Neuron (in vitro differentiated cells): Measurements from ENCODE around the gene PPIG.
A peak's percentile ranks its signal among the peaks of the same experiment; 100 is the strongest.
"Not testable (repeated sequence)": the region's sequence is repeated elsewhere in the genome, so short reads cannot be mapped to it uniquely, and the experiment has no call there.

Experiments
- H2AFZ ChIP-seq: one replicate; pipeline ENCODE4 v1.6.1; 2013; ENCODE audit warnings: low read depth, mild to moderate bottlenecking, inconsistent platforms, low read length, moderate library complexity
- H3K27me3 ChIP-seq: one replicate; pipeline ENCODE4 v1.6.1; 2013; ENCODE audit warnings: low read length; ENCODE audit not compliant: insufficient read depth
- H3K36me3 ChIP-seq: one replicate; pipeline ENCODE4 v1.6.1; 2013; ENCODE audit warnings: low read length; ENCODE audit not compliant: insufficient read depth
- H3K4me1 ChIP-seq: one replicate; pipeline ENCODE4 v1.6.1; 2013; ENCODE audit warnings: low read length; ENCODE audit not compliant: insufficient read depth
- H3K4me3 ChIP-seq: 2 replicates; pipeline ENCODE4 v1.5.1; 2013; ENCODE audit warnings: mild to moderate bottlenecking, low read length, moderate library complexity
- H3K9me3 ChIP-seq: one replicate; pipeline ENCODE4 v1.6.1; 2013; ENCODE audit warnings: low read length

PPIG gene

GRCh38 chr2:169573160-169573973 lies 10.8 kb upstream of the PPIG start, which contains the start of gene FASTKD1:
Gene FASTKD1 (minus strand): TSS chr2:169573865. CDS start chr2:169572029, 1,836 bp downstream.
- H2AFZ ChIP-seq: peak within 1 kb of the TSS; percentile 86
- H3K9me3 ChIP-seq: no peaks in the 10 kb centered on the region
- H3K27me3 ChIP-seq: no peaks in the 10 kb centered on the region
- H3K4me3 ChIP-seq: peak within 1 kb of the TSS; percentile 77
- peaks cover 7% of the 10 kb centered on the region for H3K4me1 ChIP-seq
- no peaks in the 10 kb centered on the region for H3K36me3 ChIP-seq

DNA sequence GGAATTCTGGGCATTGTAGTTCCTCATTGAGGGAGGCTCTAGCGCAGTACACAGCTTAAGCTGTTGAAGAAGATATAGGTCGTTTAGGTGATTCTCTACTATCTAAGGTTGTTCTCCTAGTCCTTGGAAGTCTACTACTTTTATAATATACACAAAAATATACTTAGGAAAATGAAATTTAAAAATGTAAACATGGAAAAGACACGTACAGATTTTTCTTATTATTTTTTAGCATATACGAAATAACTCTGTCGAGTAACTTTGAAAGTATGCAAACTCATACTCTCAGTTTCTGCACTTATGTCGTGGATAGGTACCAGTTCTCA lies 10.2 kb upstream of the PPIG start:
- H3K36me3 ChIP-seq: no peaks in the 10 kb centered on the region
- H3K4me3 ChIP-seq: peak overlapping the region; percentile 77
- H3K9me3 ChIP-seq: no peaks in the 10 kb centered on the region
- no peaks in the 10 kb centered on the region for H3K27me3 ChIP-seq
- H2AFZ ChIP-seq: no peak overlapping the region
- peaks cover 7% of the 10 kb centered on the region for H3K4me1 ChIP-seq

DNA sequence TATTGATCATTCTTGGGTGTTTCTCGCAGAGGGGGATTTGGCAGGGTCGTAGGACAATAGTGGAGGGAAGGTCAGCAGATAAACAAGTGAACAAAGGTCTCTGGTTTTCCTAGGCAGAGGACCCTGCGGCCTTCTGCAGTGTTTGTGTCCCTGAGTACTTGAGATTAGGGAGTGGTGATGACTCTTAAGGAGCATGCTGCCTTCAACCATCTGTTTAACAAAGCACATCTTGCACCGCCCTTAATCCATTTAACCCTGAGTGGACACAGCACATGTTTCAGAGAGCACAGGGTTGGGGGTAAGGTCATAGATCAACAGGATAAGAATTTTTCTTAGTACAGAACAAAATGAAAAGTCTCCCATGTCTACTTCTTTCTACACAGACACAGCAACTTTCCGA lies 9.6 kb upstream of the PPIG start:
- not testable (repeated sequence) for H3K4me1 ChIP-seq, H2AFZ ChIP-seq, H3K4me3 ChIP-seq, H3K36me3 ChIP-seq, H3K9me3 ChIP-seq, H3K27me3 ChIP-seq

- H3K36me3 ChIP-seq, H2AFZ ChIP-seq, H3K27me3 ChIP-seq, H3K4me1 ChIP-seq, H3K4me3 ChIP-seq, H3K9me3 ChIP-seq: not testable (repeated sequence)
These were observed 8.9 kb upstream of the PPIG start for GRCh38 chr2:169575264-169575663.

DNA sequence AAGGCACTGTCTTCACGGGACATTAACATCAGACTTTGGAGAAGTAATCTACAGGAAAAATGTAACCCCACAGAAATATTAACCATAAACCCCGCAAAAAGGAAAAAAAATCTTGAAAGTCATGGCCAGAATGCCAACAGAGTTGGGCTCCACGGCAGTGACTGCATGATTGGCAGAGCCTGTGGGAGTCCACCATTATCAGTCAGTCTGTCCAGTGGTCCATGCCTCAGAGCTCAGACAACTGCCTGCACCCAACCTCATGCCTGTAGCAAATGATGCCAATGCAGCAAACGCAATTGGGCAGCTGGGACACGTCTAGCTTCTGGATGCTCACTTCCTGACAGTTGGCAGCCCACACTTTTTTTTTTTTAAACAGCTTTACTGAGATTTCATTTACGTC lies 5.1 kb upstream of the PPIG start:
- Histone ChIP-seq H3K36me3 (no peaks in the 10 kb centered on the region), H2AFZ (no peak overlapping the region), H3K4me3 (no peak overlapping the region), H3K9me3 (no peaks in the 10 kb centered on the region), H3K27me3 (no peaks in the 10 kb centered on the region), H3K4me1 (no peaks in the 10 kb centered on the region)

GRCh38 chr2:169582552-169583266 lies 1.4 kb upstream of the PPIG start:
- H3K9me3 ChIP-seq, H3K4me3 ChIP-seq, H2AFZ ChIP-seq, H3K36me3 ChIP-seq, H3K27me3 ChIP-seq: not testable (repeated sequence)
- H3K4me1 ChIP-seq: peaks cover 10% of the 10 kb centered on the region

DNA sequence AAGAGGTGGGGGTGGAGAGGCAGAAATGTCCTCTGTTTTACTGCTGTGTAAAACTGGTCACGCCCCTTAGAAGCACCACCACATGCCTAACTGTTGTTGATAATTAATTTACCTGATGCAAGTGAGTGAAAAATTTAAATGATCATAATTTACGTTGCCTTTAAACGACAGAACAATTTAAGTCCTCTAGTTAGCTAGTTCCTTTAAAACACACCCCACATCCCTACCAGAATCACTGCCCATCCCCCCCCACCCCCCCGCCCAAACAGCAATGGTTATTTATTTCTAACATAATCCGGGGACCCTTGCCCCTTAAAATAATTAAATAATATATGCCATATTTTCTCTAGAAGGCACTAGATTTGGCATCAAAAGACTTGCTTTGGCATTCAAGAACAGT lies 633 bp upstream of the PPIG start:
- Histone ChIP-seq H3K9me3 (no peaks in the 10 kb centered on the region), H2AFZ (peak overlapping the region; percentile 88), H3K36me3 (no peaks in the 10 kb centered on the region), H3K4me1 (peaks cover 10% of the 10 kb centered on the region), H3K4me3 (peak overlapping the region; percentile 80), H3K27me3 (no peaks in the 10 kb centered on the region)

GRCh38 chr2:169585673-169586072 lies 1.5 kb downstream of the PPIG start:
- H3K4me3 ChIP-seq: peak overlapping the region; percentile 80
- H3K4me1 ChIP-seq: peaks cover 10% of the 10 kb centered on the region
- no peaks in the 10 kb centered on the region for H3K9me3 ChIP-seq
- H2AFZ ChIP-seq: no peak overlapping the region
- no peaks in the 10 kb centered on the region for H3K27me3 ChIP-seq
- H3K36me3 ChIP-seq: no peaks in the 10 kb centered on the region

DNA sequence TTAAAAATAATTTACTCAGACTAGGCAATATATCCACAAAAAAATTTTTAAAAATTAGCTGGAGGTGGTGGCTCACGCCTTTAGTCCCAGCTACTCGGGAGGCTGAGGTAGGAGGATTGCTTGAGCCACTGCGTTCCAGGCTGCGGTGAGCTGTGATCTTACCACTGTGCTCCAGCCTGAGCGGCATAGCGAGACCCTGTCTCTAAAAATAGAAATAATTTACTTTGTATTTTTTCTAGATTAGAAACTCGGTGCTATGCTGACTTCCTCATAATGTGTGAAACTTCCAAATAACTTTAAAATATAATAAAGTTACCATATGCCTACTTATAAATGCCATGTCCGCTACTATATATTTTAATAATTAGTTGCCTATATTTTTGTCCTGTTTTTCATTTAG lies 6.7 kb downstream of the PPIG start:
- Histone ChIP-seq H3K4me3 (no peak overlapping the region), H3K9me3 (no peaks in the 10 kb centered on the region), H2AFZ (no peak overlapping the region), H3K27me3 (no peaks in the 10 kb centered on the region), H3K4me1 (peaks cover 8% of the 10 kb centered on the region), H3K36me3 (no peaks in the 10 kb centered on the region)

DNA sequence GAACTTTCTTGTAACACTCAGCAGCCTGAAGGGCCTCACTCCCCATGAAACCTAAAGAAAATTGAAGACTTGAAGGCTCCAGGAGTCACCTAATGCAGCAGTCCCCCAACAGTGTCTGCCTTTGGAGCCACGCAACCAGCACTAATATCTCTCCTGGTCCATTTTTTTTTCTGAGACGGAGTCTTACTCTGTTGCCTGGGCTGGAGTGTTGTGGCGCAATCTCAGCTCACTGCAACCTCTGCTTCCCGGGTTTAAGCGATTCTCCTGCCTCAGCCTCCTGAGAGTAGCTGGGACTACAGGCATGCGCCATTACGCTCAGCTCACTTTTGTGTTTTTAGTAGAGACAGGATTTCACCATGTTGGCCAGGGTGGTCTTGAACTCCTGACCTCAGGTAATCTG lies 12.4 kb downstream of the PPIG start:
- not testable (repeated sequence) for H3K36me3 ChIP-seq, H2AFZ ChIP-seq, H3K4me3 ChIP-seq, H3K9me3 ChIP-seq, H3K4me1 ChIP-seq, H3K27me3 ChIP-seq

DNA sequence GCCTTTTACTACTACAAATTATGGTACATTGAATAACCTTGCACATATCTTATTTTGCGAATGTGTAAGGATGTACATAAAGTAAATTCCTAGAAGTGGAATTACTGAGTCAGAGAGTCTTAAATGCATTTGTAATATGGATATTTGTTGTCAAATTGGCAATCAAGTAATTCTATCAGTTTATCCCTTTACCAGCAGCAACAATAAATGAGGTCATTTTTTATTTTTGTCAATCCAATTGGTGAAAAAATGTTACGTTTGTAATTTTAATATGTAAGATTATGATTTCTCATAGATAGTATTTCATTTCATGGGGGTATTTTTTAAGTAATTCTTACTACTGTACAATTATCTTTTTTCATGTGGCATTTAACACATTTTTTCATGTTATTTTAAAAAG lies 14.8 kb downstream of the PPIG start:
- no peaks in the 10 kb centered on the region for H3K9me3 ChIP-seq
- H3K4me3 ChIP-seq: no peak overlapping the region
- H3K36me3 ChIP-seq: peaks cover 6% of the 10 kb centered on the region
- H3K4me1 ChIP-seq: no peaks in the 10 kb centered on the region
- no peak overlapping the region for H2AFZ ChIP-seq
- no peaks in the 10 kb centered on the region for H3K27me3 ChIP-seq

DNA sequence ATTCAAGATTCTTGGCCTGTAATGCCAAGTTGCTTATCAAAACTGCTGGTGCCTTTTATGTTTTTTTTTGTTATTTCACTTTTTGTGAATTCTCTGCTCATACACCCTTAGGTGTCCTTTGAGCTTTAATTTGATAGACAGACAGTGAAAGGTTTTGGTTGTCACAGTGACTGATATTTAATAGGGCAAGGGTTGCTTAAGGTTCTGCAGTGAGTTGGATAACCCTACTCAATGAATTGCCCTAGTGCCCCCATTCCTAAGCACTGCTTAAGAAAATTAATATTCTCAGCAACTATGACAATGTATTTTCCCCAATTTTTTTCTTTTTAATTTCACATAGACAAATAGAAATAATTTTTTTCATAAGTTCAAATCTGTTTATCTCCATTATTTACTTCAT lies 15.4 kb downstream of the PPIG start:
- Histone ChIP-seq H3K27me3 (no peaks in the 10 kb centered on the region), H3K9me3 (no peaks in the 10 kb centered on the region), H3K4me3 (no peak overlapping the region), H2AFZ (no peak overlapping the region), H3K4me1 (no peaks in the 10 kb centered on the region), H3K36me3 (peaks cover 11% of the 10 kb centered on the region)

DNA sequence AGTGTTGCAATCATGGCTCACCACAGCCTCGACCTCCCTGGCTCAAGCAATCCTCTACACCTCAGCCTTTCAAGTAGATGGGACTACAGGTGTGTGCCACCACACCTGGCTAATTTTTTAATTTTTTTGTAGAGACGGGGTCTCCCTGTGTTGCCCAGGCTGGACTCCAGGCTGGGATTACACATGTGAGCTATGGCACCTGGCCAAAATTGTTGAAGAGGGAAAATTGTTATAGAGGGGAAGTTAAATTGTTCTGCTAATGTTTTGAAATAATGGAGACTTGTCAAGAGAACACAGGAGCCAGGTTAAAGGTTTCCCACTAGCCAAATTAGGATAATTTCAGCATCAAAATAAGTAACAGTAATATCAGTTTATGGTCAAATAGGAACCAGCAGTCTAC lies 25.1 kb downstream of the PPIG start:
- H3K4me3 ChIP-seq: no peak overlapping the region
- H3K9me3 ChIP-seq: peaks cover 8% of the 10 kb centered on the region
- no peaks in the 10 kb centered on the region for H3K4me1 ChIP-seq
- H2AFZ ChIP-seq: no peak overlapping the region
- H3K36me3 ChIP-seq: peaks cover 82% of the 10 kb centered on the region
- no peaks in the 10 kb centered on the region for H3K27me3 ChIP-seq
